ENCODE data around the gene IRF4. TPM values are rescaled to one million over a fixed set of nuclear protein-coding genes. Genes with fewer than 3 reads are reported as not detected.
"Not testable (repeated sequence)": the region's sequence is repeated elsewhere in the genome, so short reads cannot be mapped to it uniquely, and the experiment has no call there.

Gene IRF4
- total RNA-seq, 2 experiments from 2014 or later: 94.2 to 95.1 TPM

DNA sequence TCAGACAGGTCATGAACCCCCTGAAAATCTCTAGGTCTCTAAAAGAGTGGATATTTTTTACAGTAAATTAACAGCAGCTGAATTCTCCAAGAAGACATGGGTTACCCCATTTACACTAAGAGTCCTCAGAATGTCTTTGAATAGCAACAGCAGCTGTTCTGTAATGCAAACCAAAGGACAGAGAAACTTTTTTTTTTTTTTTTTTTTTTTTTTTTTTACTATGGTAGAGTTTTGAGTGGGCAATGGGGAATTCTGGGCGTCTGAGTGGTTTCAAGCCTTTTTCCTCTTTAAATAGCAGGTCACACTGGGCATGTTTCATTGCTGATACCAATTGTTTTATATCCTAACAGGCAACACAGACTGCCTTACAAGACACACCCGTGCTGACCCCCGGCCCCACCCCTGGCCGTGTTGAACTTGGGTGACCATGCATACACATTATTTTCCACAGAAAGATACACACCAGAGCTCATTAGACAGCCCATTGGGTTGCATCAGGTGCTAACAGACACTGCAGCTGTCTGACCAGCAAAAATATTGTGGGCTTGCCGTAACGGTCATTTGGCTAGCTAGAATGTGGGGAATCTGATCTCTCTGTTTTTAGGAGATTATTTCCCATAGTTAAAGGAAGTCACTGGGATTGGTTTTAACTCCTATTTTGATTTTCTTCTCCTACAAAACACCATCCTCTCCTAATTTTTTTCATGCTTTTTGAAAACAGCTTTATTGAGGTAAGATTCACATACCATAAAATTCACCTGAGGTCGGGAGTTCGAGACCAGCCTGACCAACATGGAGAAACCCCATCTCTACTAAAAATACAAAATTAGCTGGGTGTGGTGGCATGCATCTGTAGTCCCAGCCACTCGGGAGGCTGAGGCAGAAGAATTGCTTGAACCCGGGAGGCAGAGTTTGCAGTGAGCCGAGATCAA, 26.7 kb upstream of the IRF4 start:
- Mint-ChIP-seq H3K4me3 (no peak overlapping the region), H3K36me3 (no peaks in the 10 kb centered on the region), H3K27ac (no peak overlapping the region), H3K9me3 (peaks cover 6% of the 10 kb centered on the region), H3K27me3 (peaks cover 2% of the 10 kb centered on the region), H3K4me1 (no peaks in the 10 kb centered on the region)
- no peak for ATAC-seq (ENCODE audit: low read depth)
- POLR2A ChIA-PET: no interaction called here
- DNase-seq: no peak

DNA sequence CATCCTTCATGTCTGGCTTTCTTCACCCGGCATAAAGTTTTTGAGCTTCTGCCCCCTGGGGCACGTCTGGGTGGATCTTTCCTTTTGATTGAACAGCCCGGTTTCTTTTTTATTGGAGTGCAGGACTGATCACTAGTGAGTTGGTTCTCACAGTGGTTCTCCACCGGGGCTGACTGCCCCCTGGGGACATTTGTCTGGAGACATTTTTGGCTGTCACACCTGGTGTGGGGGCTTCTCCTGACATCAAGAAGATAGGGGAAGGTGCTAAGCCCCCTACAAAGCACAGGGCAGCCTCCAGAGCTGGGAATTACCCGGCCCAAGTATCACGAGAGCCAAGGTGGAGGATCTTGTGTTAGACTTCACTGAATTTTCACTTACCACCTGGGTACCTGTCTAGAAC, 25.7 kb upstream of the IRF4 start:
- H3K27me3 Mint-ChIP-seq: peaks cover 2% of the 10 kb centered on the region
- no peak for ATAC-seq (ENCODE audit: low read depth)
- H3K4me3 Mint-ChIP-seq: no peak overlapping the region
- no peak for DNase-seq
- POLR2A ChIA-PET: no interaction called here
- H3K4me1 Mint-ChIP-seq: no peaks in the 10 kb centered on the region
- peaks cover 6% of the 10 kb centered on the region for H3K9me3 Mint-ChIP-seq
- no peaks in the 10 kb centered on the region for H3K36me3 Mint-ChIP-seq
- H3K27ac Mint-ChIP-seq: no peak overlapping the region

DNA sequence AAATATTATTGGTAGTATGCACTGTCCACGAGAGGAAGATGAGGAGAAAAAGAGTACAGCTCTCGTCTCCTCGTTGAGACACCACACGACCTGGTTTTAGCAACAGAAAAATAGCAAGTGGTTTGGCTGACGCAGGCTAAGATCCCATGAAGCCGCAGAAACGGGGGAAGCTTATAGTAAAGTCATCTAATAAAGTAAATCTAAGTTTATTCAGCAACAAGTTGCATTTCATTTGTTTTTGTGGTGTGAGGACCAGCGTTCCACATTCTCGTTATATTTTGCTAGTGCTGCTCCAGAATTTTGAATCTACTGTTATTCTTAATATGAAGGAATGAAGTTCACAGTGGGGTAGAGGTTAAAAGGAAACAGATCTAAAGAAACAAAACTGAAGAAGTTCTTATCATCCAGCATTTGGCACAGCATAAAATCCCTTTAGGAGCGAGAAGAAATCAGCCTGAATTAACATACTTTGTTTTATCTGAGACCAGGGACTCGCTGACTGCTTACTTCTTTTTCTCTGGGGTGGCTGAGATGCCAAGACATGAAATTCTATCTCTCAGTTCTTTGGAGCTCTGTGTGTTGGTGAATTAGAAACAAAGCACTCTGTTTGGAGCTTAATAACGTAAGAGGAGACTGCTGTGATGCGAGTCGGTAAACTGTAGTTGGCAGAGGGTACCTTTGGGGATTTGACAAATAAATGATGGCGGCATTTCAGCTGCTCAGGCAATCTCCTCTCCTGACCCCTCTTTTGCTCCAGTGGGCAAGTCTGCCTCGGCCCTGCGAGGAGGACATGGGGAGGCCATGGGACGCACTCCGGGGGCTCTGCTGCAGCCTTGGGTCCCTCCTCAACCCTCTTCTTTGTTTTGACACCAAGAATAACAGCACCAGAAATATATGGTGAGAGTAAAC, 24.9 kb upstream of the IRF4 start:
- H3K9me3 Mint-ChIP-seq: peaks cover 6% of the 10 kb centered on the region
- peaks cover 2% of the 10 kb centered on the region for H3K27me3 Mint-ChIP-seq
- no peak overlapping the region for H3K4me3 Mint-ChIP-seq
- H3K36me3 Mint-ChIP-seq: no peaks in the 10 kb centered on the region
- ATAC-seq (ENCODE audit: low read depth): no peak
- H3K4me1 Mint-ChIP-seq: no peaks in the 10 kb centered on the region
- DNase-seq: no peak
- POLR2A ChIA-PET: no interaction called here
- H3K27ac Mint-ChIP-seq: no peak overlapping the region

GRCh38 chr6:367298-367794, 24.2 kb upstream of the IRF4 start:
- H3K27me3 Mint-ChIP-seq: peaks cover 2% of the 10 kb centered on the region
- ATAC-seq (ENCODE audit: low read depth): no peak
- POLR2A ChIA-PET: no interaction called here
- H3K9me3 Mint-ChIP-seq: peaks cover 6% of the 10 kb centered on the region
- H3K27ac Mint-ChIP-seq: no peak overlapping the region
- no peak for DNase-seq
- no peak overlapping the region for H3K4me3 Mint-ChIP-seq
- H3K36me3 Mint-ChIP-seq: no peaks in the 10 kb centered on the region
- H3K4me1 Mint-ChIP-seq: no peaks in the 10 kb centered on the region

DNA sequence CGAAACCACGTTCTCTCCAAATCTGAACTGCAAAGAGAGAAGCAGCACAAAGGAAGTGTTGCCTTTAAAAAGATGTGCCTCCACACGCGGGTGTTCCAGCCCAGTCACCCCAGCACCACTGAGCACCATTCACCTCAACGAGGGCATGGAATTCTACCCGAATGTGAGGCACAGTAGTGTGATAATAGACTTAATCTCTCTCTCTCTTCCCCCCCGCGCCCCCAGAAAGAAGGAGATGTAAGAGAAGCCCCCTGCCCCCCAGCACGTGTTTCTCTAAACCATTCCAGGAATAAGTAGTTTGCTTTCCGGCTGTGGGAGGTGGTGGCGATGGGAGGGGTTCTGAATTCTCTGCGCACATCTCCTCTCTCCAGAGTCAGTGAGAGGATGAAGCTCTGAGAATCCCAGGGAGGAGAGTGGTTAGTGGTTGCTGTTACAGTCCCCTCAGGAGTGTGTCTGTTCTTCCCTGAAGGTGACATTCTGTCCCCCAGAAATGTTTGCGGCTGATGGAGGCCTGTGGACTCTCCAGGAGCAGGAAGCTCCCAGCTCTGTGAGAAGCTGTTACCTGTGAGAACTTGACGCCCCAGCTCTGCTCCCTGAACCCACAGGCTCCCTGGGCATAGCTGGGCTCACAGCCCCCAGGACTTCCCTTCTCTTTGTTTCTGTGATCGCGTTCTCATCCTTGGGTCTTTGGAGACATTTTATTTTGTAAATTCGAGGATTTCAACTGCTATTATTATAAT, 23.5 kb upstream of the IRF4 start:
- Mint-ChIP-seq H3K4me1 (peaks cover 3% of the 10 kb centered on the region), H3K4me3 (no peak overlapping the region), H3K36me3 (no peaks in the 10 kb centered on the region), H3K27me3 (peaks cover 6% of the 10 kb centered on the region), H3K27ac (no peak overlapping the region), H3K9me3 (peaks cover 6% of the 10 kb centered on the region)
- POLR2A ChIA-PET: no interaction called here
- DNase-seq: no peak
- ATAC-seq (ENCODE audit: low read depth): no peak

- no peaks in the 10 kb centered on the region for H3K36me3 Mint-ChIP-seq
- POLR2A ChIA-PET: interaction anchor here (0.5 to 0.6 kb wide), 2 partner anchors 32 to 76 kb away, joined by 3 to 5 read pairs; no protein-coding TSS in a partner anchor
- H3K27ac Mint-ChIP-seq: no peak overlapping the region
- peaks cover 3% of the 10 kb centered on the region for H3K4me1 Mint-ChIP-seq
- peaks cover 3% of the 10 kb centered on the region for H3K9me3 Mint-ChIP-seq
- no peak for ATAC-seq (ENCODE audit: low read depth)
- no peak for DNase-seq
- no peak overlapping the region for H3K4me3 Mint-ChIP-seq
- H3K27me3 Mint-ChIP-seq: peaks cover 14% of the 10 kb centered on the region
These were observed 21.8 kb upstream of the IRF4 start for GRCh38 chr6:369559-370431.

GRCh38 chr6:370555-370954, 21.0 kb upstream of the IRF4 start:
- Mint-ChIP-seq H3K4me1 (peaks cover 3% of the 10 kb centered on the region), H3K27me3 (peaks cover 16% of the 10 kb centered on the region), H3K9me3 (peaks cover 2% of the 10 kb centered on the region), H3K36me3 (no peaks in the 10 kb centered on the region), H3K4me3 (no peak overlapping the region), H3K27ac (no peak overlapping the region)
- POLR2A ChIA-PET: interaction anchor here (0.6 kb wide), 1 partner anchor 32 kb away, joined by 3 read pairs; no protein-coding TSS in a partner anchor
- ATAC-seq (ENCODE audit: low read depth): no peak
- DNase-seq: no peak

DNA sequence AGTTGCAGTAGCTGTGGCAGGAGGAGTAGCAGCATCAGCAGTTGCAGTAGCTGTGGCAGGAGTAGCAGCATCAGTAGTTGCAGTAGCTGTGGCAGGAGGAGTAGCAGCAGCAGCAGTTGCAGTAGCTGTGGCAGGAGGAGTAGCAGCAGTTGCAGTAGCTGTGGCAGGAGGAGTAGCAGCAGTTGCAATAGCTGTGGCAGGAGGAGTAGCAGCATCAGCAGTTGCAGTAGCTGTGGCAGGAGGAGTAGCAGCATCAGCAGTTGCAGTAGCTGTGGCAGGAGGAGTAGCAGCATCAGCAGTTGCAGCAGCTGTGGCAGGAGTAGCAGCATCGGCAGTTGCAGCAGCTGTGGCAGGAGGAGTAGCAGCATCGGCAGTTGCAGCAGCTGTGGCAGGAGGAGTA, 19.7 kb upstream of the IRF4 start:
- DNase-seq, H3K9me3 Mint-ChIP-seq: not testable (repeated sequence)

DNA sequence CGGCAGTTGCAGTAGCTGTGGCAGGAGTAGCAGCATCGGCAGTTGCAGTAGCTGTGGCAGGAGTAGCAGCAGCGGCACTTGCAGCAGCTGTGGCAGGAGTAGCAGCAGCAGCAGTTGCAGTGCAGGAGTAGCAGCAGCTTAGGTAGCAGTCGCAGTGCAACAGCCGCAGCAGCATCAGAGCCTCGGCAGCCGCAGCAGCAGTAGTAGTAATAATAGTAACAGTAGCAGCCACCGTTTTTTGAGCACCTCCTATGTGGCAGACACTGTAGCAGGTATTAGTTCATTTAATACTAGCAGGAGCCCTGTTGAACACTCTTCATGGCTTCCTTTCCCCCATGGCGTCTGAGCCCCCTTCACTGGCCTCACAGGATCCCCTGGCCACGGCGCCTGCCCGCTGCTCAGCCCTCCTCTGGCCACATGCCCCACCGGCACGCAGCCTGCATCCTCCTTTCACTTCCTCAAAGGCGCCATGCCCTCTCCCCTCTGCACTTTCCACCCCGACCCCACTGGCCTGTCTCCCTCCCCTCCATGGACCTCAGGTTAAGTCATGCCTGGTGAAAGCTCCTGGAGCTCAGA, 19.1 kb upstream of the IRF4 start:
- no peak for DNase-seq
- peaks cover 8% of the 10 kb centered on the region for H3K4me1 Mint-ChIP-seq
- no peak for ATAC-seq (ENCODE audit: low read depth)
- peak overlapping the region; percentile 39 for H3K4me3 Mint-ChIP-seq
- POLR2A ChIA-PET: no interaction called here
- no peaks in the 10 kb centered on the region for H3K36me3 Mint-ChIP-seq
- H3K27ac Mint-ChIP-seq: no peak overlapping the region
- H3K27me3 Mint-ChIP-seq: peaks cover 16% of the 10 kb centered on the region
- no peaks in the 10 kb centered on the region for H3K9me3 Mint-ChIP-seq

More for the DNA sequence above, 19.7 kb upstream of the IRF4 start:
- POLR2A ChIA-PET; H3K4me1 Mint-ChIP-seq; H3K36me3 Mint-ChIP-seq; H3K4me3 Mint-ChIP-seq; ATAC-seq (ENCODE audit: low read depth); H3K27ac Mint-ChIP-seq: not testable (repeated sequence)
- H3K27me3 Mint-ChIP-seq: peaks cover 16% of the 10 kb centered on the region

GRCh38 chr6:373031-373430, 18.5 kb upstream of the IRF4 start:
- H3K36me3 Mint-ChIP-seq: no peaks in the 10 kb centered on the region
- ATAC-seq (ENCODE audit: low read depth) (no peak), DNase-seq (no peak)
- peaks cover 8% of the 10 kb centered on the region for H3K4me1 Mint-ChIP-seq
- POLR2A ChIA-PET: no interaction called here
- no peaks in the 10 kb centered on the region for H3K9me3 Mint-ChIP-seq
- no peak overlapping the region for H3K27ac Mint-ChIP-seq
- peaks cover 16% of the 10 kb centered on the region for H3K27me3 Mint-ChIP-seq
- no peak overlapping the region for H3K4me3 Mint-ChIP-seq

GRCh38 chr6:373773-374724, 17.5 kb upstream of the IRF4 start:
- ATAC-seq (ENCODE audit: low read depth): no peak
- H3K27ac Mint-ChIP-seq: no peak overlapping the region
- H3K36me3 Mint-ChIP-seq: no peaks in the 10 kb centered on the region
- H3K4me1 Mint-ChIP-seq: peaks cover 8% of the 10 kb centered on the region
- H3K4me3 Mint-ChIP-seq: no peak overlapping the region
- POLR2A ChIA-PET: no interaction called here
- H3K9me3 Mint-ChIP-seq: no peaks in the 10 kb centered on the region
- peaks cover 16% of the 10 kb centered on the region for H3K27me3 Mint-ChIP-seq
- no peak for DNase-seq
